Loucy (cell line): ENCODE measurements around the gene LPP.

Source experiments
- EZH2phosphoT487 ChIP-seq: fragments of 200-600 bp; IDR thresholded peaks from 2 replicates; pipeline ENCODE4 v1.6.1; 2018; ENCODE audit warnings: antibody characterized with exemption, mild to moderate bottlenecking, moderate library complexity, borderline replicate concordance
- TF ChIP-seq, protein P1 (sequence below): fragments of 200-600 bp; sonication (generic); conservative IDR thresholded peaks from 2 replicates; pipeline ENCODE4 v1.5.1; 2014; ENCODE audit warnings: mild to moderate bottlenecking, antibody characterized with exemption, low read length

DNA sequence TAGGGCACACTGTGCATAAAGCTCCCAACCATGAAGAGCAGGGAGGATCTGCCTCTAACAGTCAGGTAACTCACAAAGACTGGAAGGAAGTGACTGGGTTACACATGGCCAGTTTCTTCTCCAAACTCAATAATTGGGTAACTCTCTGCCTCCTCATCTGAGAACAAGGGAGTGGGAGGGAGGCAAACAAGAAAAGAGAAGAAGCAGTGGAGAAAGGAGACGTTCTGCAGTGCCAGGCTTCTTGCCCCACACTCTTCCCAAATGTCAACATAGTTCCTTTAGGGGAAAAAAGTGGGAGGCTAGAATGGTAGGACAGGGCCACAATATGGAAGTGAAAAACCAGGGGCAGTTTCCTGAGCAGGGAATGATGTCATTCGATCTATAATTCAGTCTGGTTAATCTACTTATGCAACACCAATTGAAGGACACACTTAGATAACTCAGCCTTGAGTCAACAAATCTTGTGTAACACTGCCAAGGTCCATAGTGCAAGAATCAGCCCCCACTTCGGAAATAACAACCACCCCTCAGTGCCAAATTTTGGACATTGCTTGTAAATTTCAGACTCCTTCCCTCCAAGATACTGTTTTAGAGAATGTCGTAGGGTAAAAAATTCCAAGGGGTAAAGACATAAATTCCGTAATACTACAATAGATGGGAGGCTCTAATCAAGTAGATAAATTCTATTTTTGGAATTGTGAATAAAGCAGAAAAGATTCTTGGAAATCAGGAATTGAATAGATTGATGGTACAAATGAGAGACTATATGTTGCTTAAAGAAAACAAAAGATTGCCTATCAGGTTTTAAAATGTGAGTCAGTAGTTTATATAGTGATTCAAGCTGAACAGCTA lies 143.0 kb downstream of the LPP start:
- TF ChIP-seq, protein P1, sequence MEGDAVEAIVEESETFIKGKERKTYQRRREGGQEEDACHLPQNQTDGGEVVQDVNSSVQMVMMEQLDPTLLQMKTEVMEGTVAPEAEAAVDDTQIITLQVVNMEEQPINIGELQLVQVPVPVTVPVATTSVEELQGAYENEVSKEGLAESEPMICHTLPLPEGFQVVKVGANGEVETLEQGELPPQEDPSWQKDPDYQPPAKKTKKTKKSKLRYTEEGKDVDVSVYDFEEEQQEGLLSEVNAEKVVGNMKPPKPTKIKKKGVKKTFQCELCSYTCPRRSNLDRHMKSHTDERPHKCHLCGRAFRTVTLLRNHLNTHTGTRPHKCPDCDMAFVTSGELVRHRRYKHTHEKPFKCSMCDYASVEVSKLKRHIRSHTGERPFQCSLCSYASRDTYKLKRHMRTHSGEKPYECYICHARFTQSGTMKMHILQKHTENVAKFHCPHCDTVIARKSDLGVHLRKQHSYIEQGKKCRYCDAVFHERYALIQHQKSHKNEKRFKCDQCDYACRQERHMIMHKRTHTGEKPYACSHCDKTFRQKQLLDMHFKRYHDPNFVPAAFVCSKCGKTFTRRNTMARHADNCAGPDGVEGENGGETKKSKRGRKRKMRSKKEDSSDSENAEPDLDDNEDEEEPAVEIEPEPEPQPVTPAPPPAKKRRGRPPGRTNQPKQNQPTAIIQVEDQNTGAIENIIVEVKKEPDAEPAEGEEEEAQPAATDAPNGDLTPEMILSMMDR: no peak
- no peak for TF ChIP-seq EZH2phosphoT487
